NCI-H128 (cell line): ENCODE results near the gene TMIGD3.

Experiments used
- DNase-seq: peaks from one replicate; lab custom pipeline; 2025; ENCODE audit not compliant: unreplicated experiment; lab: John Stamatoyannopoulos, UW

TMIGD3 gene

DNA sequence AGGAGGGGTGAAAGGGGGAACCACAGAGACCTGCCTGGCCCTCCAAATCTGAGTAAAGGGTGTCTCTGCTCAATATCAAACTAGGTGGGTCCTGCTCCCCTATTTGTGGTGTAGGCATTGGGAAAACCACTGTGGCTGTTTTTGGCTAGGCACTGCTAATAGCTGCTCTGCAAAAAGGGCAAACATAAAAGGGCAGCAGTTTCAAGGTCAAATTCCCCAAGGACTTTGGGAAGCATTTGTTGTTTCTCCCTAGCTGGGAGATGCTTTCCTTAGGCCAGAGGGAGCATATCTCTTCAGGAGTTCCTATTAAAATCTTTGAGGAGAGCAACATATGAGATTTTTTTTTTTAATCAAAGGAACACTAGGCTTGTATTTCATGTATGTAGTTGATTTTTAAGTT, 27.2 kb downstream of the TMIGD3 start:
- DNase-seq = no peak

- no peak for DNase-seq
Measured at GRCh38 chr1:111475701-111476100, 27.7 kb downstream of the TMIGD3 start.

DNA sequence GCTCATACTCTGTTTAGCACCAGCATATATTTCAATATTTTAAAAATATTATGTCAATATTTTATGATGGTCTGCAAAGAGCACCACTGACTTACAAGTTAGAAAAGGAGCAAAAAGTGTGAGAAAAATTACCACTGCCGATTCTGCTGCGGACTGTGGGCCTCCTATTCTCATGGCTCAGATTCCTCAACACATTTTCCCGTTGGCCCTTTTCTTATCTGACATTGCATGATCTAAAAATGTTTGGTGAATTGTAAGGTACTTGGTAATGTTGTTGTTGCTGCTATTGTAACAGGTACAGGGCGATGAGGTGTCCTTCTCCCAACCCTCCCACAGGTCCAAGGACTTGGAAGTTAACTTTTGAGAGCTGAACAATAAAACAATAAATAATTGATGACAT, 28.9 kb downstream of the TMIGD3 start:
- DNase-seq = no peak

- no peak for DNase-seq
Measured at GRCh38 chr1:111474106-111474505, 29.3 kb downstream of the TMIGD3 start.

DNA sequence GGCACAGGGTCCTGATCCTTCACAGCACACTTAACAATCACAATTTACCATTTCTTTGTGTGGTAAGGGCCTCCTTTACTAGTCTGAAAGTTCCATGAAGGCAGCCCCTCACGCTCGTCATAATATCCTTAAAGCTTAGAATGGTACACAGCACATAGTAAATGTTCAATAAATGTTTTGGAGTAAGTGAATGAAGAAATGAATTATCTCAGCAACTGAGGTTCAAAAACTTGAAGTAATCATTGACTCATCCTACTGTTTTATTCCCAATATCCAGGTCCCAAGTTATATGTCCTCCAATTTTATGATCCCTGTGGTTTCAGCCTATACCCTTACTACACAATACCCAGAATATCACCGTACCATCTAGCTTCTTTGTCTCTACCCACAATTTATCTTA, 31.9 kb downstream of the TMIGD3 start:
- no peak for DNase-seq

DNA sequence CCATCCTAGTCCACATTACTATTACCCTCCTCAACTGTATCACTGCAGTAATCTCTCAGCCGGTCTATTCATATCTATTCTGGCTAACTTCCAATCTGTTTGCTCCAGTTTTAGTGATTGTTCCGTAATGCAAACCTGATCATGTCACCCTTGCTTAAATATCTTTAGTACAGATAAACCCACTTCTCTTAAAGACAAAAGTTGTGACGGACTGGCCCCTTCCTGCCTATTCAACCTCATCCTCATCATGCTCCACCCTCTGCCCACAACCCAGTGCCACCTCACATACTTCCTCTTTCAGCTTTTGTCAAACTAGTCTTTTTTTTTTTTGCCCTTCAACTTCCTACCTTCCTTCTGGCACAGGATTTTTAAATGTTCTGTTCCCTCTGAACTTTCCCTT, 32.4 kb downstream of the TMIGD3 start:
- DNase-seq = no peak

- no peak for DNase-seq
Measured at GRCh38 chr1:111470596-111470995, 32.8 kb downstream of the TMIGD3 start.

- no peak for DNase-seq
Measured at GRCh38 chr1:111469539-111469938, 33.9 kb downstream of the TMIGD3 start.

DNA sequence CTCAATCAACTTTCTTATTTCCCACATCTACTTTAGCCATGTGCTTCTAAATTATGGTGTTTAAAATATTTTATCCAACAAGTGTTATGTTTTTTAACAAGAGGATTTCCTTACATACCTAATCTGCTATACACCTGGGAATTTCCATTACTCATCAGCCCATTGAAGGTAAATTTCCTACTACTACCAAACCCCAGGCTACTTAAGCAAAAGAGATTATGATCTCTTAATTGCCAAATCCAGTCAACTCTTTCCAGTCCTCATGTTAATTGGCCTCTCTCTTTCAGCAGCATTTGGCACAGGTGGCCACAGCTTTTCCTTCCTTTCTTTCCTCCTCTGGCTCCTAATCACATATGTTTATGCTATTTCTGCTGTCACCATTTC, 34.7 kb downstream of the TMIGD3 start:
- no peak for DNase-seq

- no peak for DNase-seq
Measured at GRCh38 chr1:111467865-111468716, 35.3 kb downstream of the TMIGD3 start.

DNA sequence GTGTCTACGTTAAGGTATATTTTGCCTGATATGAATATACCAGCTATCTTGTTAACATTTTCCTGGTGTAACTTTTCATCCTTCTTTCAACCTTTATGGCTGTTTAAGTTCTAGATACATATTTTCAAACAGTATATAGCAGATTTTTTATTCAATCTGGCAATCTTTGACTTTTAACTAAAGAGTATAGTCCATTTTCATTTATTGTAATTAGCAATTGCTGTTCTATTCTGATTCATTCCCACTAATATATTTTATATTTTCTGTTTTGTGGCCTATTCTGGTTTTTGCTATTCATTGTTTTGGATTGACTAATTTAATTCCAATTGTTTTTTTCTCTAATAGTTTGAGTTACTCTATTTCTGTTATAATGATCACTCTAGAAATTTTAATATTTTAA, 37.0 kb downstream of the TMIGD3 start:
- no peak for DNase-seq

GRCh38 chr1:111465754-111466153, 37.7 kb downstream of the TMIGD3 start:
- DNase-seq = no peak

- DNase-seq = no peak
Measured at GRCh38 chr1:111463029-111463683, 40.3 kb downstream of the TMIGD3 start.

- no peak for DNase-seq
Measured at GRCh38 chr1:111462370-111463028, 40.9 kb downstream of the TMIGD3 start.

- DNase-seq = no peak
Measured at GRCh38 chr1:111461765-111462164, 41.7 kb downstream of the TMIGD3 start.

DNA sequence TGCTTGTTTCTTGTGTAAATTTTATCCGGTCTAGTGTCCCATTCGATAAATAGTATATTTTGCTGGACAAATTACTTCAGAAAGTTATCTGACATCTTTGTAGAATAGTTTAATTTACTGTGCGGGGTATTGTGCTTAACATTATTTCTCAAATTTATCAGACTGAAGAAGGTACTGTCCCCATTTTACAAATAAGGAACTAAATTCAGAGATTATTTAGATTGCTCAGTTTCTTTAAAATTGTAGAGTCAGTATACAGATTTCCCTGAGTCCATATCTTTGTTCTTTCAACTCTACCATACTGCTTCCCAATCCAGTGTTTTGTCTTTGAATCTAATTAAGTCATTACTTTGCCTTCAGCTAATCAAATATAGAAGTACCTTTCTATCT, 47.8 kb downstream of the TMIGD3 start:
- DNase-seq = no peak

DNA sequence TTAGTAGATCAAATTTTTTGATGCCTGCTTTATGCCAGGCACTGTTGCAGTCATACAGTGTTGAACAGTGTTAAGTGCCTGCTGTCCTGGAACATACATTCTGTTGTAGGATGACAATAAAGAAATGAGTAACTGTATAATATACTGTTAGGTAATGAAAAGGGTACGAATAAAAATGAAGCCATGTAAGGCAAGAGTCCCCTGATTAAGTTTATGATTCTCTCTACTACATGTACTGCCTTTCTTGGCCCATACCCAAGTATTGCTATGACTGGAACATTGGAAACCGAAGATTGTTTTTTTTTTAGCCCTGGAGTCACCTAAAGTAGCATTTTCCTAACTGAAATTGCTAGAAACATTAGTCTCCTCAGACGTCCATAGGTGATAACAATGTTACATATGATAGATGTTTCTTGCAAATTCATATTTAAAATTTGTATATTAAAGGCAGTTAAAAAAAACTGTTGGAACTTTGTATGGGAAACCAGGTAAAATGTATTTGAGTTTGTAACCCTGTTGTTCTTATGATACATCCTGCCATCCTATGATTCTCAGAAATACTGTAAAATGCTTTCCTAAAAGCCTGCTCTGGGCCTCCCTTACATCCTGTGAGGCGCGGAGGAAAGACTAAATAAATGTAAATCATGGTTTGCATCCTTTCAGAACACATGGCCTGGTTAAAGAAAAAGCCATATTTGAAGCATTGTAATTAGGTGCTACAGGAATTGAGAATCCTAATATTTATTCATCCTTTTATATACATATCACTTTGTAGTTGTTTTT, 48.4 kb downstream of the TMIGD3 start:
- DNase-seq = no peak

DNA sequence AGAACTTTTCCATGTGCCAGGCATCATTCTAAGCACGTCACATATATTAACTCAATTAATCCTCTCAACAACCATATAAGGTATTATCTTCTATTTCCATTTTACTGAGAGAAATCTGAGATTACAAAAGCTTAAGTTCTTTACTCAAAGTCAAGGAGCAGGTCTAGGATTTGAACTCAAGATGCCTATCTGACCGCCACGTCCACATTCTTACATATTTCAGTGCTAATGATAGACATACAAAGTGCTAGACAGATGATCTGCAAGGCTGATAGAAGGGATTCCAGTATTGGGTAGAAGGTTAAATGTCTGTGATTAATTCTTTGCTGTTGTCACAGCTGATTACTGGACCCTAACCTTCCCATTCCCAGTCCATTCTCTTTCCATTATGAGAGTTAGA, 49.7 kb downstream of the TMIGD3 start:
- no peak for DNase-seq

DNA sequence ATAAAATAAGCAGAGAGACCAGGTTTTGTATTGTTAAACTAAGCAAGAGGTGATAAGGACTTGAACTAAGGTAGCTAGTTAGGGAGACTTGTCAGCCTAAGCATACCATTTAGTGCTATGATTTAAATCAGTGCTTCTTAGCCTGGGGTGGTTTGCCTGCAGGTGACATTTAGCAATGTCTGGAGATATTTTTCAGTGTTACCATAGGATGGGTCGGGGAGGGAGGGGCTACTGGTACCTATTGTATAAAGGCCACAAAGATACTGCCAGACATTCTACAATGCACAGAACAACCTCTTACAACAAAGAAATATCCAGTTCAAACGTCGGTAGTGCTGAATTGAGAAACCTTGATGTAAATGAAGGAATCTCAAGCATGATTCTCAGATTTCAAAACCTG, 50.9 kb downstream of the TMIGD3 start:
- no peak for DNase-seq

DNA sequence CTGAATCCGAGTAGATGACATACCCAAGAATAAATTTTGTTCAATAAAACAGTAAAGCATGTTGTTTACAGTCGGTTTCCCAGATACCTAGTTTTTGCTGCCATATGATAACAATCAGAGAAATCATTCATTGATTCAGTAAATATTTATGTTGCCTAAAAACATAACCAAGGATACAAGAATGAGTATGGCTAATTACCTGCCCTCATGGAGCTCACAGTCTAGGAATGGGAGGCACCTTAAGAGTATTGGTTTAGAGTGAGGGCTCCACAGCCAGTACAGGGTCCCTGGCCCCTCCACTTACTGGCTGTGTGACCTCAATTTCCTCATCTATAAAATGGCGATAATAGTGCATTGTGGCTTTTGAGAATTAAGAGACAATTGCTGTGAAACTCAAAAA, 53.2 kb downstream of the TMIGD3 start:
- no peak for DNase-seq

- no peak for DNase-seq
Measured at GRCh38 chr1:111449703-111450017, 53.8 kb downstream of the TMIGD3 start.
